Lower leg skin (tissue), 4 donors: ENCODE measurements around the gene TCP11. TPM values are rescaled to one million over a fixed set of nuclear protein-coding genes. Genes with fewer than 3 reads are reported as not detected.
"Not testable (repeated sequence)": the region's sequence is repeated elsewhere in the genome, so short reads cannot be mapped to it uniquely, and the experiment has no call there.

Experiments
- DNase-seq, 2 donors: peaks; one replicate each; pipeline ENCODE4 v3.0.0-alpha.2; 2019; ENCODE audit warnings: low spot score in 2 of 2
- H3K4me3 ChIP-seq: fragments of 200-600 bp; sonication (generic); 2 replicates; pipeline ENCODE4 v1.5.1; 2017; ENCODE audit warnings: mild to moderate bottlenecking, low read depth; ENCODE audit not compliant: poor library complexity, severe bottlenecking
- CTCF ChIP-seq, 3 donors: fragments of 450-650 bp; IDR thresholded peaks; one replicate each; pipeline ENCODE4 v1.5.1; 2016; ENCODE audit warnings: antibody characterized with exemption in 3 of 3, mild to moderate bottlenecking in 3 of 3, moderate library complexity in 2 of 3
- POLR2A ChIP-seq, 2 donors: fragments of 450-650 bp; IDR thresholded peaks; one replicate each; pipeline ENCODE4 v1.6.1; 2016 to 2017; ENCODE audit warnings: antibody characterized with exemption in 2 of 2, mild to moderate bottlenecking in 1 of 2, moderate library complexity in 1 of 2
- WGBS, 2 donors: methylation state at CpG; one replicate each; pipeline ENCODE4 v1.1.5; 2018; 5-methylcytosine and 5-hydroxymethylcytosine counted together
- intact Hi-C: fragments of 100-400 bp; cut with DNase I; formaldehyde crosslinking; loops from one replicate; pipeline ENCODE4 v1.15.0; 2023; ENCODE audit warnings: low total_unique reads
- total RNA-seq, 4 donors: library from RNA; depleted of rRNA; stranded (reverse); fragments of >200 nt; gene quantifications; one replicate each; pipeline ENCODE4 v1.1.0, GENCODE V29; 2016

TCP11 gene
- total RNA-seq, 4 donors from 2014 or later: 0.97 to 1.7 TPM; not detected in 2

GRCh38 chr6:35128496-35128895 lies 12.6 kb downstream of the TCP11 start:
- TF ChIP-seq POLR2A (IDR thresholded peaks at IDR 0.05) (no peak), CTCF (IDR thresholded peaks at IDR 0.05) (no peak)
- intact Hi-C loops: no loop called here
- no peak overlapping the region for H3K4me3 ChIP-seq
- WGBS, 2 donors: 76 to 85% methylated on average over 3 of the region's 3 CpGs
- no peak for DNase-seq

DNA sequence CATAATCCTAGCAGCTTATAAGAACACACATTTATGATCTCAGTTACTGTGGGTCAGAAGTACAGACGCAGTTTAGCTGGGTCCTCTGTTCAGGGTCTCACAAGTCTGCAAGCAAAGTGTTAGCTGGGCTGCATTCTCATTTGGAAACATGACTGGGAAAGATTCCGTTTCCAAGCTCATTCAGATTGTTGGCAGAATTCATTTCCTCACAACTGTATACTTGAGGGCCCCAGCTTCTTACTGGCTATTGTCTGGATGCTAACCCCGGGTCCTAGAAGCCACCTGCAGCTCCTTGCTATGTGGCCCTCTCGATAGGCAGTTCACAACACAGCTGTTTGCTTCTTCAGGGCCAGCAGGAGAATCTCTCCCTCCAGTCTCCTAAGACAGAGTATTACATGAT lies 13.1 kb downstream of the TCP11 start:
- no peak for TF ChIP-seq CTCF (IDR thresholded peaks at IDR 0.05)
- no peak for TF ChIP-seq POLR2A (IDR thresholded peaks at IDR 0.05)
- no peak for DNase-seq
- intact Hi-C loops: no loop called here
- WGBS, 2 donors: 66 to 67% methylated on average over 4 of the region's 4 CpGs
- H3K4me3 ChIP-seq: no peak overlapping the region

GRCh38 chr6:35124356-35124755 lies 16.8 kb downstream of the TCP11 start:
- no peak for DNase-seq
- intact Hi-C loops: no loop called here
- 93 to 97% methylated on average over 1 of the region's 1 CpG for WGBS, 2 donors
- H3K4me3 ChIP-seq: no peak overlapping the region
- no peak for TF ChIP-seq POLR2A (IDR thresholded peaks at IDR 0.05)
- no peak for TF ChIP-seq CTCF (IDR thresholded peaks at IDR 0.05)

GRCh38 chr6:35120746-35121145 lies 20.4 kb downstream of the TCP11 start:
- DNase-seq: no peak
- H3K4me3 ChIP-seq: no peak overlapping the region
- 91 to 97% methylated on average over 2 of the region's 2 CpGs for WGBS, 2 donors
- intact Hi-C loops: no loop called here
- TF ChIP-seq CTCF (IDR thresholded peaks at IDR 0.05) (no peak), POLR2A (IDR thresholded peaks at IDR 0.05) (no peak)

GRCh38 chr6:35108309-35108885 lies 32.7 kb downstream of the TCP11 start:
- DNase-seq: no peak
- no peak for TF ChIP-seq POLR2A (IDR thresholded peaks at IDR 0.05)
- no peak for TF ChIP-seq CTCF (IDR thresholded peaks at IDR 0.05)
- intact Hi-C loops: no loop called here
- H3K4me3 ChIP-seq: no peak overlapping the region
- WGBS, 2 donors: 88 to 92% methylated on average over 2 of the region's 2 CpGs

DNA sequence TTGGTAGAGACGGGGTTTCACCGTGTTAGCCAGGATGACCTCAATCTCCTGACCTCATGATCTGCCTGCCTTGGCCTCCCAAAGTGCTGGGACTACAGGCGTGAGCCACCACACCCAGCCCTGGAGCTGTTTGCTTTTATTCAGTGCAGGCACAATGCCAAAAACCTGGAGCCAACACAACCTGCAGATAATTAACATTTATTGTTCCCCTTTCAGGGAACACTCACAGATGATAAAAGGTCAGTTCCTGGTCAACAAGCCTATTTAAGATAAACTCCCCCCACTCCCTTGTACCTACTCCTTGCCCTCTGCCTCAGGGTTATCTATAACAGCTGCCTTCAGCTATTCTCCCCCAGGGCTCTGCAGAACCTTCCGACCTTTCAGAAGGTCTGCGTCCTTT lies 33.4 kb downstream of the TCP11 start:
- H3K4me3 ChIP-seq, DNase-seq, intact Hi-C loops: not testable (repeated sequence)
- WGBS, 2 donors: 46 to 50% methylated on average over 5 of the region's 5 CpGs

GRCh38 chr6:35107208-35107607 lies 33.9 kb downstream of the TCP11 start:
- DNase-seq, intact Hi-C loops, H3K4me3 ChIP-seq: not testable (repeated sequence)
- 59 to 63% methylated on average over 8 of the region's 8 CpGs for WGBS, 2 donors

DNA sequence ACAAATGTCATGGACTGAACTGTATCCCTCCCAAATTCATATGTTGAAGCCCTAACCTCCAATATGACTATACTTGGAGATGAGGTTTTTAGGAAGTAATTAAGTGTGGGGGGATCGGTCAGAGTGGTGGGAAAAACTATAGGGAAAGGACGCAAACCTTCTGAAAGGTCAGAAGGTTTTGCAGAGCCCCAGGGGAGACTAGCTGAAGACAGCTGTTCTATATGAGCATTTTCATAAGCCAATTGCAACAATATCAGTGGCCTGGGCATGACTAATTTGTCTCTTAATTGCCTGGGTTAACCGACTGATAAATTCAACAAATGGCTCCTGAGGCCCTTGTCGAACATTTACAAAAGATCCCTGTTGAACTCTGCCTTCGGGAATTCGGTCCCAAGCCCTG lies 35.1 kb downstream of the TCP11 start:
- WGBS, 2 donors: 80 to 93% methylated on average over 6 of the region's 6 CpGs
- H3K4me3 ChIP-seq, intact Hi-C loops, DNase-seq: not testable (repeated sequence)
